ENCODE data around the gene POLR1E.

- TF ChIP-seq RXRA (IDR thresholded peaks at IDR 0.05; ENCODE audit: insufficient read depth, low read depth, low read length) (no peak), CREB1 (IDR thresholded peaks at IDR 0.05) (no peak), POLR2AphosphoS5 (IDR thresholded peaks at IDR 0.05; ENCODE audit: low read depth, low read length) (no peak), ATF3 (IDR thresholded peaks at IDR 0.05; ENCODE audit: insufficient read depth, low read depth, low read length) (no peak), HDAC2 (IDR thresholded peaks at IDR 0.05; ENCODE audit: borderline replicate concordance in 1 of 2, low read depth in 2 of 2, low read length in 2 of 2) (no peak), SP1 (IDR thresholded peaks at IDR 0.05; ENCODE audit: low read depth, low read length) (no peak), KDM5A (IDR thresholded peaks at IDR 0.05; ENCODE audit: low read length) (no peak), TCF12 (IDR thresholded peaks at IDR 0.05; ENCODE audit: low read depth, low read length) (no peak), CBX8 (IDR thresholded peaks at IDR 0.05; ENCODE audit: borderline replicate concordance, low read depth, low read length) (no peak), JUND (IDR thresholded peaks at IDR 0.05; ENCODE audit: low read length) (no peak)
- TF ChIP-seq, protein P1, sequence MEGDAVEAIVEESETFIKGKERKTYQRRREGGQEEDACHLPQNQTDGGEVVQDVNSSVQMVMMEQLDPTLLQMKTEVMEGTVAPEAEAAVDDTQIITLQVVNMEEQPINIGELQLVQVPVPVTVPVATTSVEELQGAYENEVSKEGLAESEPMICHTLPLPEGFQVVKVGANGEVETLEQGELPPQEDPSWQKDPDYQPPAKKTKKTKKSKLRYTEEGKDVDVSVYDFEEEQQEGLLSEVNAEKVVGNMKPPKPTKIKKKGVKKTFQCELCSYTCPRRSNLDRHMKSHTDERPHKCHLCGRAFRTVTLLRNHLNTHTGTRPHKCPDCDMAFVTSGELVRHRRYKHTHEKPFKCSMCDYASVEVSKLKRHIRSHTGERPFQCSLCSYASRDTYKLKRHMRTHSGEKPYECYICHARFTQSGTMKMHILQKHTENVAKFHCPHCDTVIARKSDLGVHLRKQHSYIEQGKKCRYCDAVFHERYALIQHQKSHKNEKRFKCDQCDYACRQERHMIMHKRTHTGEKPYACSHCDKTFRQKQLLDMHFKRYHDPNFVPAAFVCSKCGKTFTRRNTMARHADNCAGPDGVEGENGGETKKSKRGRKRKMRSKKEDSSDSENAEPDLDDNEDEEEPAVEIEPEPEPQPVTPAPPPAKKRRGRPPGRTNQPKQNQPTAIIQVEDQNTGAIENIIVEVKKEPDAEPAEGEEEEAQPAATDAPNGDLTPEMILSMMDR (IDR thresholded peaks at IDR 0.05; ENCODE audit: control extremely low read depth in 1 of 3, insufficient read depth in 1 of 3, low read depth in 1 of 3, low read length in 3 of 3), result no peak
Measured at GRCh38 chr9:37512437-37512836, 26.7 kb downstream of the POLR1E start.

Measured in H1 (cell line).